Measurements from ENCODE around the gene DTHD1. TPM values are rescaled to one million over a fixed set of nuclear protein-coding genes. Genes with fewer than 3 reads are reported as not detected.

The DTHD1 gene
- polyA plus RNA-seq, 1 donor (not counting 4 experiments of a cell fraction or from before 2014, with no cell fraction given), result not detected

DNA sequence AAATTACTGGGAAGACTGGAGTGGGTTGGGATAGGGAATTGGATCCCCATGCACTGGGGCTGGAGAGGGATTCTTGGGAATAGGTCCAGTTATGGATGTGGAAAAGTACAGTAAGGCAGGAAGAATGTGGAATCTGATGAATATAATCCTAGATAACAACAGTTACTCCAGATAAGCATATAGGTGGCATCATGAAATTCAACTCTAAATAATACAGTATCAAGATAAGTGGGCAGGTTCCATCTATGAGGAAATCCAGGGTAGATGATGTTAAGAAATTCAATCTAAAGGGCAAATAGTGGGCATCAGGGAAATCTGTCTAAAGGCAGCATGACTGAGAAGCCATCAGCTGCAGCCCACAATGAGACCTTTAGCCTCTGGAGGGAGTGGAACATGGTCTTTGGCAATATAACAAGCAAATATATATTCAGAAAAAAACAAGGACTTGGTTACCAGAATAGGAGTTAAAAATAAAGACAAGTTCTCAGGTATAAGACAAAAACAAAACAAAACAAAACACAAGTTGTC is 1.2 kb downstream of the DTHD1 start:
- H2AFZ ChIP-seq (ENCODE audit: control insufficient read depth, low read length), result no peak overlapping the region
- H3K79me2 ChIP-seq (ENCODE audit: control insufficient read depth, insufficient read depth, low read length), result no peaks in the 10 kb centered on the region
- H3K4me2 ChIP-seq (ENCODE audit: control insufficient read depth, extremely low read depth, insufficient read depth, low read depth, low read length), result no peak overlapping the region
- no peaks in the 10 kb centered on the region for H3K27me3 ChIP-seq (ENCODE audit: control insufficient read depth, extremely low read depth, insufficient read depth, low read length)
- no peaks in the 10 kb centered on the region for H3K36me3 ChIP-seq (ENCODE audit: control insufficient read depth in 2 of 2, extremely low read depth in 1 of 2, insufficient read depth in 2 of 2, low read length in 2 of 2)
- TF ChIP-seq EZH2 (IDR thresholded peaks at IDR 0.05; ENCODE audit: low read length), result no peak
- TF ChIP-seq, protein P1, sequence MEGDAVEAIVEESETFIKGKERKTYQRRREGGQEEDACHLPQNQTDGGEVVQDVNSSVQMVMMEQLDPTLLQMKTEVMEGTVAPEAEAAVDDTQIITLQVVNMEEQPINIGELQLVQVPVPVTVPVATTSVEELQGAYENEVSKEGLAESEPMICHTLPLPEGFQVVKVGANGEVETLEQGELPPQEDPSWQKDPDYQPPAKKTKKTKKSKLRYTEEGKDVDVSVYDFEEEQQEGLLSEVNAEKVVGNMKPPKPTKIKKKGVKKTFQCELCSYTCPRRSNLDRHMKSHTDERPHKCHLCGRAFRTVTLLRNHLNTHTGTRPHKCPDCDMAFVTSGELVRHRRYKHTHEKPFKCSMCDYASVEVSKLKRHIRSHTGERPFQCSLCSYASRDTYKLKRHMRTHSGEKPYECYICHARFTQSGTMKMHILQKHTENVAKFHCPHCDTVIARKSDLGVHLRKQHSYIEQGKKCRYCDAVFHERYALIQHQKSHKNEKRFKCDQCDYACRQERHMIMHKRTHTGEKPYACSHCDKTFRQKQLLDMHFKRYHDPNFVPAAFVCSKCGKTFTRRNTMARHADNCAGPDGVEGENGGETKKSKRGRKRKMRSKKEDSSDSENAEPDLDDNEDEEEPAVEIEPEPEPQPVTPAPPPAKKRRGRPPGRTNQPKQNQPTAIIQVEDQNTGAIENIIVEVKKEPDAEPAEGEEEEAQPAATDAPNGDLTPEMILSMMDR (optimal IDR thresholded peaks at IDR 0.05 in 1 of 3, IDR thresholded peaks at IDR 0.05 in 1 of 3, conservative IDR thresholded peaks at IDR 0.05 in 1 of 3; ENCODE audit: extremely low read depth in 1 of 3, insufficient read depth in 2 of 3, low read length in 3 of 3), result no peak
- no peak for DNase-seq (ENCODE audit: low read depth, low spot score)
- no peaks in the 10 kb centered on the region for H4K20me1 ChIP-seq (ENCODE audit: control insufficient read depth, extremely low read depth, insufficient read depth, low read length)
- no peak overlapping the region for H3K4me3 ChIP-seq (ENCODE audit: control insufficient read depth in 2 of 3, extremely low read depth in 1 of 3, insufficient read depth in 2 of 3, low read depth in 1 of 3, low read length in 3 of 3)
- H3K9me1 ChIP-seq (ENCODE audit: control insufficient read depth, extremely low read depth, insufficient read depth, low read length), result no peaks in the 10 kb centered on the region
- H3K9me3 ChIP-seq (ENCODE audit: control insufficient read depth, low read depth, low read length), result no peaks in the 10 kb centered on the region
- H3K27ac ChIP-seq (ENCODE audit: control insufficient read depth, insufficient read depth, low read length), result no peak overlapping the region
- peaks cover 47% of the 10 kb centered on the region for H3K4me1 ChIP-seq (ENCODE audit: control insufficient read depth, extremely low read depth, insufficient read depth, low read length)
- FAIRE-seq, result no peak
- H3K9ac ChIP-seq (ENCODE audit: control insufficient read depth, extremely low read depth, insufficient read depth, low read length), result no peak overlapping the region
- dilution Hi-C loops (cut with MboI; ENCODE audit: extremely low pct_ligation_motif_present, low sequenced_read_pairs), result no loop called here

GRCh38 chr4:36283912-36284465 is 2.6 kb downstream of the DTHD1 start:
- no peak for TF ChIP-seq EZH2 (IDR thresholded peaks at IDR 0.05; ENCODE audit: low read length)
- TF ChIP-seq, protein P1 (optimal IDR thresholded peaks at IDR 0.05 in 1 of 3, IDR thresholded peaks at IDR 0.05 in 1 of 3, conservative IDR thresholded peaks at IDR 0.05 in 1 of 3; ENCODE audit: extremely low read depth in 1 of 3, insufficient read depth in 2 of 3, low read length in 3 of 3), result no peak
- Histone ChIP-seq H3K9ac (ENCODE audit: control insufficient read depth, extremely low read depth, insufficient read depth, low read length) (no peak overlapping the region), H3K9me3 (ENCODE audit: control insufficient read depth, low read depth, low read length) (no peaks in the 10 kb centered on the region), H3K9me1 (ENCODE audit: control insufficient read depth, extremely low read depth, insufficient read depth, low read length) (no peaks in the 10 kb centered on the region), H2AFZ (ENCODE audit: control insufficient read depth, low read length) (no peak overlapping the region), H3K36me3 (ENCODE audit: control insufficient read depth in 2 of 2, extremely low read depth in 1 of 2, insufficient read depth in 2 of 2, low read length in 2 of 2) (no peaks in the 10 kb centered on the region), H3K4me3 (ENCODE audit: control insufficient read depth in 2 of 3, extremely low read depth in 1 of 3, insufficient read depth in 2 of 3, low read depth in 1 of 3, low read length in 3 of 3) (no peak overlapping the region), H3K27ac (ENCODE audit: control insufficient read depth, insufficient read depth, low read length) (no peak overlapping the region), H3K4me2 (ENCODE audit: control insufficient read depth, extremely low read depth, insufficient read depth, low read depth, low read length) (no peak overlapping the region), H3K79me2 (ENCODE audit: control insufficient read depth, insufficient read depth, low read length) (no peaks in the 10 kb centered on the region), H4K20me1 (ENCODE audit: control insufficient read depth, extremely low read depth, insufficient read depth, low read length) (no peaks in the 10 kb centered on the region), H3K27me3 (ENCODE audit: control insufficient read depth, extremely low read depth, insufficient read depth, low read length) (no peaks in the 10 kb centered on the region), H3K4me1 (ENCODE audit: control insufficient read depth, extremely low read depth, insufficient read depth, low read length) (peaks cover 38% of the 10 kb centered on the region)
- FAIRE-seq, result no peak
- dilution Hi-C loops (cut with MboI; ENCODE audit: extremely low pct_ligation_motif_present, low sequenced_read_pairs), result no loop called here
- no peak for DNase-seq (ENCODE audit: low read depth, low spot score)

Measured in keratinocyte (primary cell).